HEK293 (cell line): Measurements from ENCODE around the gene BPI.
A peak's percentile ranks its signal among the peaks of the same experiment; 100 is the strongest.

ENCODE experiments used
- CTCF ChIP-seq: fragments of 450-650 bp; formaldehyde crosslinking; IDR thresholded peaks from 2 replicates; pipeline ENCODE4 v1.5.1; 2016; ENCODE audit warnings: missing biosample characterization, missing genetic modification characterization
- ZNF138 ChIP-seq: fragments of 450-650 bp; formaldehyde crosslinking; IDR thresholded peaks from 2 replicates; pipeline ENCODE4 v1.5.1; 2016; ENCODE audit warnings: missing biosample characterization, missing genetic modification characterization, borderline replicate concordance
- ZNF184 ChIP-seq: fragments of 450-650 bp; IDR thresholded peaks from 2 replicates; pipeline ENCODE4 v1.5.1; 2018; ENCODE audit warnings: missing biosample characterization, mild to moderate bottlenecking, missing genetic modification characterization
- ZNF398 ChIP-seq: fragments of 450-650 bp; formaldehyde crosslinking; IDR thresholded peaks from 2 replicates; pipeline ENCODE4 v1.5.1; 2017; ENCODE audit warnings: missing biosample characterization, missing genetic modification characterization
- ZNF639 ChIP-seq: fragments of 450-650 bp; formaldehyde crosslinking; IDR thresholded peaks from 2 replicates; pipeline ENCODE4 v1.5.1; 2016; ENCODE audit warnings: missing biosample characterization, missing genetic modification characterization

- TF ChIP-seq ZNF138 (no peak), CTCF (tag by site-specific recombination) (no peak), ZNF398 (tag by site-specific recombination) (peak; percentile 49; the same call in 1 of the 2 replicates), ZNF184 (tag by site-specific recombination) (no peak), ZNF639 (tag by site-specific recombination) (no peak)
These were observed 32.9 kb upstream of the BPI start for GRCh38 chr20:38270869-38271605.
